Rectal smooth muscle tissue (tissue), 1 donor: ENCODE measurements around the gene R3HCC1L.
"Not testable (repeated sequence)": the region's sequence is repeated elsewhere in the genome, so short reads cannot be mapped to it uniquely, and the experiment has no call there.

Experiments
- H3K27ac ChIP-seq: one replicate; pipeline ENCODE4 v1.7.0; 2013; ENCODE audit warnings: low read depth, low read length, inconsistent platforms
- H3K27me3 ChIP-seq: one replicate; pipeline ENCODE4 v1.7.0; 2013; ENCODE audit warnings: low read length; ENCODE audit not compliant: control insufficient read depth, insufficient read depth
- H3K36me3 ChIP-seq: one replicate; pipeline ENCODE4 v1.7.0; 2013; ENCODE audit warnings: low read length; ENCODE audit not compliant: control insufficient read depth, insufficient read depth
- H3K4me1 ChIP-seq: one replicate; pipeline ENCODE4 v1.7.0; 2013; ENCODE audit warnings: low read length; ENCODE audit not compliant: control insufficient read depth, insufficient read depth
- H3K4me3 ChIP-seq: one replicate; pipeline ENCODE4 v1.7.0; 2013; ENCODE audit warnings: low read length
- H3K9ac ChIP-seq: one replicate; pipeline ENCODE4 v1.7.0; 2013; ENCODE audit warnings: low read length

The R3HCC1L gene

GRCh38 chr10:98104125-98104524 lies 30.3 kb upstream of the R3HCC1L start:
- Histone ChIP-seq H3K27ac (no peak overlapping the region), H3K4me3 (no peak overlapping the region), H3K4me1 (no peaks in the 10 kb centered on the region), H3K36me3 (no peaks in the 10 kb centered on the region), H3K27me3 (no peaks in the 10 kb centered on the region), H3K9ac (no peak overlapping the region)

- no peak overlapping the region for H3K4me3 ChIP-seq
- no peak overlapping the region for H3K27ac ChIP-seq
- H3K4me1 ChIP-seq: no peaks in the 10 kb centered on the region
- no peaks in the 10 kb centered on the region for H3K36me3 ChIP-seq
- no peak overlapping the region for H3K9ac ChIP-seq
- no peaks in the 10 kb centered on the region for H3K27me3 ChIP-seq
These were observed 27.9 kb upstream of the R3HCC1L start for GRCh38 chr10:98106531-98106930.

GRCh38 chr10:98107644-98108430 lies 26.6 kb upstream of the R3HCC1L start:
- H3K27ac ChIP-seq: no peak overlapping the region
- H3K9ac ChIP-seq: no peak overlapping the region
- no peaks in the 10 kb centered on the region for H3K4me1 ChIP-seq
- H3K36me3 ChIP-seq: no peaks in the 10 kb centered on the region
- no peaks in the 10 kb centered on the region for H3K27me3 ChIP-seq
- H3K4me3 ChIP-seq: no peak overlapping the region

GRCh38 chr10:98110356-98110755 lies 24.1 kb upstream of the R3HCC1L start:
- no peaks in the 10 kb centered on the region for H3K36me3 ChIP-seq
- H3K4me1 ChIP-seq: no peaks in the 10 kb centered on the region
- no peak overlapping the region for H3K27ac ChIP-seq
- no peaks in the 10 kb centered on the region for H3K27me3 ChIP-seq
- H3K9ac ChIP-seq: no peak overlapping the region
- no peak overlapping the region for H3K4me3 ChIP-seq

- Histone ChIP-seq H3K36me3 (no peaks in the 10 kb centered on the region), H3K4me3 (no peak overlapping the region), H3K9ac (no peak overlapping the region), H3K27me3 (no peaks in the 10 kb centered on the region), H3K27ac (no peak overlapping the region), H3K4me1 (no peaks in the 10 kb centered on the region)
These were observed 19.2 kb upstream of the R3HCC1L start for GRCh38 chr10:98115031-98115787.

- Histone ChIP-seq H3K9ac (no peak overlapping the region), H3K4me3 (no peak overlapping the region), H3K4me1 (no peaks in the 10 kb centered on the region), H3K36me3 (no peaks in the 10 kb centered on the region), H3K27me3 (no peaks in the 10 kb centered on the region), H3K27ac (no peak overlapping the region)
These were observed 14.6 kb upstream of the R3HCC1L start for GRCh38 chr10:98119891-98120290.

GRCh38 chr10:98125940-98126631 lies 8.4 kb upstream of the R3HCC1L start:
- Histone ChIP-seq H3K27me3 (no peaks in the 10 kb centered on the region), H3K9ac (no peak overlapping the region), H3K27ac (no peak overlapping the region), H3K36me3 (no peaks in the 10 kb centered on the region), H3K4me1 (no peaks in the 10 kb centered on the region), H3K4me3 (no peak overlapping the region)

GRCh38 chr10:98128802-98129201 lies 5.7 kb upstream of the R3HCC1L start:
- no peak overlapping the region for H3K4me3 ChIP-seq
- H3K36me3 ChIP-seq: no peaks in the 10 kb centered on the region
- H3K4me1 ChIP-seq: no peaks in the 10 kb centered on the region
- no peak overlapping the region for H3K27ac ChIP-seq
- H3K27me3 ChIP-seq: no peaks in the 10 kb centered on the region
- H3K9ac ChIP-seq: no peak overlapping the region

- Histone ChIP-seq H3K4me3 (no peak overlapping the region), H3K27ac (no peak overlapping the region)
These were observed 2.8 kb upstream of the R3HCC1L start for GRCh38 chr10:98131619-98132018.

GRCh38 chr10:98133075-98133752 lies 1.2 kb upstream of the R3HCC1L start:
- not testable (repeated sequence) for H3K27ac ChIP-seq, H3K36me3 ChIP-seq, H3K9ac ChIP-seq, H3K4me1 ChIP-seq, H3K27me3 ChIP-seq, H3K4me3 ChIP-seq

More at GRCh38 chr10:98131619-98132018, 2.8 kb upstream of the R3HCC1L start:
- no peaks in the 10 kb centered on the region for H3K36me3 ChIP-seq
- H3K27me3 ChIP-seq: no peaks in the 10 kb centered on the region
- no peak overlapping the region for H3K9ac ChIP-seq
- no peaks in the 10 kb centered on the region for H3K4me1 ChIP-seq

- Histone ChIP-seq H3K36me3 (no peaks in the 10 kb centered on the region), H3K4me1 (no peaks in the 10 kb centered on the region), H3K27ac (peak overlapping the region; percentile 89), H3K27me3 (no peaks in the 10 kb centered on the region), H3K9ac (no peak overlapping the region), H3K4me3 (peak overlapping the region; percentile 93)
These were observed 383 bp upstream of the R3HCC1L start for GRCh38 chr10:98134117-98134430.

GRCh38 chr10:98135222-98135899 lies 904 bp downstream of the R3HCC1L start:
- H3K27ac ChIP-seq: peak overlapping the region; percentile 89
- no peaks in the 10 kb centered on the region for H3K36me3 ChIP-seq
- H3K27me3 ChIP-seq: no peaks in the 10 kb centered on the region
- H3K4me1 ChIP-seq: no peaks in the 10 kb centered on the region
- H3K4me3 ChIP-seq: peak overlapping the region; percentile 93
- H3K9ac ChIP-seq: peak overlapping the region; percentile 88
